Retinal pigment epithelial cell (primary cell): Measurements from ENCODE around the gene RAD52.

Experiments used
- DNase-seq: peaks from one replicate; pipeline ENCODE4 v3.0.0-alpha.2; 2010; ENCODE audit warnings: low read depth
- H3K4me3 ChIP-seq: 2 replicates; pipeline ENCODE4 v1.5.1; 2011; ENCODE audit warnings: mild to moderate bottlenecking, low read length, control low read depth, moderate library complexity
- CTCF ChIP-seq: conservative IDR thresholded peaks from 2 replicates; pipeline ENCODE4 v1.5.1; 2011; ENCODE audit warnings: low read depth, low read length, control low read depth, inconsistent platforms

RAD52 gene

GRCh38 chr12:967641-968040 is 18.1 kb upstream of the RAD52 start:
- no peak for TF ChIP-seq CTCF
- H3K4me3 ChIP-seq: no peak overlapping the region
- DNase-seq: no peak

GRCh38 chr12:966724-967123 is 17.2 kb upstream of the RAD52 start:
- no peak overlapping the region for H3K4me3 ChIP-seq
- TF ChIP-seq CTCF: no peak
- no peak for DNase-seq

GRCh38 chr12:958588-959123 is 9.2 kb upstream of the RAD52 start:
- TF ChIP-seq CTCF: no peak
- DNase-seq: no peak
- H3K4me3 ChIP-seq: no peak overlapping the region

- no peak overlapping the region for H3K4me3 ChIP-seq
- no peak for DNase-seq
- TF ChIP-seq CTCF: no peak
These were observed 6.4 kb upstream of the RAD52 start for GRCh38 chr12:955939-956338.

- TF ChIP-seq CTCF: no peak
- no peak overlapping the region for H3K4me3 ChIP-seq
- DNase-seq: no peak
These were observed 5.2 kb upstream of the RAD52 start for GRCh38 chr12:954741-955140.

GRCh38 chr12:953776-954175 is 4.3 kb upstream of the RAD52 start:
- no peak for TF ChIP-seq CTCF
- no peak overlapping the region for H3K4me3 ChIP-seq
- no peak for DNase-seq

- DNase-seq: no peak
- no peak overlapping the region for H3K4me3 ChIP-seq
- no peak for TF ChIP-seq CTCF
These were observed 1.7 kb upstream of the RAD52 start for GRCh38 chr12:951176-951575.
